Fibroblast of lung (primary cell): ENCODE measurements around the gene PDE4D.

Experiments
- EZH2 ChIP-seq: IDR thresholded peaks from 2 replicates; pipeline ENCODE4 v1.5.1; 2012; ENCODE audit warnings: low read length, control low read depth, mild to moderate bottlenecking; ENCODE audit errors: missing control alignments
- TF ChIP-seq, protein P1 (sequence below), 2 donors: IDR thresholded peaks in 1 of 2; conservative IDR thresholded peaks in 1 of 2; 1 replicate in 1 of 2; 2 replicates in 1 of 2; pipeline ENCODE4 v1.5.1; 2011 to 2012; ENCODE audit warnings: low read length in 2 of 2, control low read depth in 1 of 2, inconsistent platforms in 1 of 2, low read depth in 1 of 2, mild to moderate bottlenecking in 1 of 2

- TF ChIP-seq, protein P1, sequence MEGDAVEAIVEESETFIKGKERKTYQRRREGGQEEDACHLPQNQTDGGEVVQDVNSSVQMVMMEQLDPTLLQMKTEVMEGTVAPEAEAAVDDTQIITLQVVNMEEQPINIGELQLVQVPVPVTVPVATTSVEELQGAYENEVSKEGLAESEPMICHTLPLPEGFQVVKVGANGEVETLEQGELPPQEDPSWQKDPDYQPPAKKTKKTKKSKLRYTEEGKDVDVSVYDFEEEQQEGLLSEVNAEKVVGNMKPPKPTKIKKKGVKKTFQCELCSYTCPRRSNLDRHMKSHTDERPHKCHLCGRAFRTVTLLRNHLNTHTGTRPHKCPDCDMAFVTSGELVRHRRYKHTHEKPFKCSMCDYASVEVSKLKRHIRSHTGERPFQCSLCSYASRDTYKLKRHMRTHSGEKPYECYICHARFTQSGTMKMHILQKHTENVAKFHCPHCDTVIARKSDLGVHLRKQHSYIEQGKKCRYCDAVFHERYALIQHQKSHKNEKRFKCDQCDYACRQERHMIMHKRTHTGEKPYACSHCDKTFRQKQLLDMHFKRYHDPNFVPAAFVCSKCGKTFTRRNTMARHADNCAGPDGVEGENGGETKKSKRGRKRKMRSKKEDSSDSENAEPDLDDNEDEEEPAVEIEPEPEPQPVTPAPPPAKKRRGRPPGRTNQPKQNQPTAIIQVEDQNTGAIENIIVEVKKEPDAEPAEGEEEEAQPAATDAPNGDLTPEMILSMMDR (conservative IDR thresholded peaks at IDR 0.05 in 1 of 2, IDR thresholded peaks at IDR 0.05 in 1 of 2; ENCODE audit: low read depth in 1 of 2, low read length in 2 of 2) = no peak
- no peak for TF ChIP-seq EZH2
Observed at GRCh38 chr5:59773294-59773693, 120.2 kb downstream of the PDE4D start.
